Stomach (tissue), 4 donors: Measurements from ENCODE around the gene DLGAP1.

Experiments used
- POLR2AphosphoS5 ChIP-seq, 3 donors: sonication (generic); formaldehyde crosslinking; IDR thresholded peaks; one replicate each; pipeline ENCODE4 v1.6.1; 2016; ENCODE audit warnings: antibody characterized with exemption in 3 of 3
- TF ChIP-seq, protein P1 (sequence below), 7 experiments: fragments of 450-650 bp in 4 of 7; fragments of 200-600 bp in 3 of 7; sonication (generic) in 3 of 7; IDR thresholded peaks; one replicate each; pipeline ENCODE4 v1.5.1; 2016 to 2019; ENCODE audit warnings: antibody characterized with exemption in 7 of 7, control low read depth in 2 of 7, mild to moderate bottlenecking in 1 of 7

DNA sequence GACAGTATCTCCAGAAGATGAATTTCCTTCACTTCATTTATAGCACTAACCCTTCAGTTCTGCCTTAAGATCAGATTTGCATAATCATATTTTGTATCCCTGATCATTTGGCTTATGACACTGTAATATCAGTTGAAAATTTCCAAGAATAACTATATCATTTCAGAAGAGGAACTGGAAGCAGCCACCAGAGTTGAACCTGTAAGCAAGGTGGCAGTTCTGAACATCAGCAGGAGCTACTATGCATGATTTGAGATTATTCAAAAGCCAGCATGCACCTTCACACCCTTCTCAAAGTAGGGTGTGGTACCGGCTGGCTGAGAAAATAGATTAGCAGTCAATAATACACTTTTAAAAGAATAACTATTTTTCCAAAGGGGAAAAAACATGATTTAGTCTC lies 328.2 kb downstream of the DLGAP1 start:
- TF ChIP-seq, protein P1, sequence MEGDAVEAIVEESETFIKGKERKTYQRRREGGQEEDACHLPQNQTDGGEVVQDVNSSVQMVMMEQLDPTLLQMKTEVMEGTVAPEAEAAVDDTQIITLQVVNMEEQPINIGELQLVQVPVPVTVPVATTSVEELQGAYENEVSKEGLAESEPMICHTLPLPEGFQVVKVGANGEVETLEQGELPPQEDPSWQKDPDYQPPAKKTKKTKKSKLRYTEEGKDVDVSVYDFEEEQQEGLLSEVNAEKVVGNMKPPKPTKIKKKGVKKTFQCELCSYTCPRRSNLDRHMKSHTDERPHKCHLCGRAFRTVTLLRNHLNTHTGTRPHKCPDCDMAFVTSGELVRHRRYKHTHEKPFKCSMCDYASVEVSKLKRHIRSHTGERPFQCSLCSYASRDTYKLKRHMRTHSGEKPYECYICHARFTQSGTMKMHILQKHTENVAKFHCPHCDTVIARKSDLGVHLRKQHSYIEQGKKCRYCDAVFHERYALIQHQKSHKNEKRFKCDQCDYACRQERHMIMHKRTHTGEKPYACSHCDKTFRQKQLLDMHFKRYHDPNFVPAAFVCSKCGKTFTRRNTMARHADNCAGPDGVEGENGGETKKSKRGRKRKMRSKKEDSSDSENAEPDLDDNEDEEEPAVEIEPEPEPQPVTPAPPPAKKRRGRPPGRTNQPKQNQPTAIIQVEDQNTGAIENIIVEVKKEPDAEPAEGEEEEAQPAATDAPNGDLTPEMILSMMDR (IDR thresholded peaks at IDR 0.05) = no peak
- no peak for TF ChIP-seq POLR2AphosphoS5 (IDR thresholded peaks at IDR 0.05)
